GM12873 (cell line): ENCODE data around the gene SHLD1.

Experiments used
- TF ChIP-seq, protein P1 (sequence below): IDR thresholded peaks from 2 replicates; pipeline ENCODE4 v1.5.1; 2012; ENCODE audit warnings: low read depth, mild to moderate bottlenecking, moderate library complexity, low read length, control low read depth; ENCODE audit not compliant: insufficient read depth; ENCODE audit errors: missing control alignments

Gene SHLD1, protein sequence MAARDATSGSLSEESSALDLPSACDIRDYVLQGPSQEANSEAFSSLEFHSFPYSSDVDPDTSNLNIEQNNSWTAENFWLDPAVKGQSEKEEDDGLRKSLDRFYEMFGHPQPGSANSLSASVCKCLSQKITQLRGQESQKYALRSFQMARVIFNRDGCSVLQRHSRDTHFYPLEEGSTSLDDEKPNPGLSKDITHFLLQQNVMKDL

DNA sequence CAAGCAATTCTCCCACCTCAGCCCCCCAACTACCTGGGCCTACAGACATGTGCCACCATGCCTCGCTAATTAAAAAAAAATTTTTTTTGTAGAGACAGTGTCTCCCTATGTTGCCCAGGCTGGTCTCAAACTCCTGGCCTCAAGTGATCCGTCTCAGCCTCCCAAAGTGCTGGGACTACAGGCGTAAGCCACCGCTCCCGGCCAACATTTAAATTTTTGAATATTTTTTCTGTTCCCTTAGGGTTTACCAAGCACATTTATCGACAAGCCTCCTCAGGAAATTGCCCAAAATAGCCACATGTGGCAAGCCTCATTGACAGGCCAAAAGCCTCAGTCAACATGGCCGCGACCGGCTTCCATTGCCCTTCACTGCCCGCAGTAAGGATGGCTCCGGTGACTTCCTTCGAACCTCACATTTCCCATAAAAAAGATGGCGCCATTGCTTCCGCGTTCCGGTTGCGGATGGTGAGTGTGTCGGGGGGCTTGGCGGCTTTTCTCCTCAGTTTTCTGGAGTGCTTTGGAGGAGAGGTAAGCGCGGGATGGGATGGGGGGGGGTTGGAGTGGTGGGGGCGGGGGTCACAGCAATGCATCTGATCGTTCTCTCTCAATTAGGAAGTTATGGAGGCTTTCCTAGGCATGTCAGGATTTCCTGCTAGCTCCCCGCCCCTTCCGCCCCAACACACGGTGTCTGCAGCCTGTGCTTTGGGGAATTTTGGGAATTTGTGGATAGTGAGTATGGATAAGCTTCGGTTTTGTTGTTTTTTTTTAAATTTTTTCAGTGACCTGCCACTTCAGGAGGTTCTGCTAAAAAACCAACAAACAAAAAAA, at the start of gene SHLD1:
Gene SHLD1, plus strand, starts transcription at position 450 of the 828 bp plus-strand sequence. CDS start 22,465 bp downstream, outside the sequence.
- TF ChIP-seq, protein P1, sequence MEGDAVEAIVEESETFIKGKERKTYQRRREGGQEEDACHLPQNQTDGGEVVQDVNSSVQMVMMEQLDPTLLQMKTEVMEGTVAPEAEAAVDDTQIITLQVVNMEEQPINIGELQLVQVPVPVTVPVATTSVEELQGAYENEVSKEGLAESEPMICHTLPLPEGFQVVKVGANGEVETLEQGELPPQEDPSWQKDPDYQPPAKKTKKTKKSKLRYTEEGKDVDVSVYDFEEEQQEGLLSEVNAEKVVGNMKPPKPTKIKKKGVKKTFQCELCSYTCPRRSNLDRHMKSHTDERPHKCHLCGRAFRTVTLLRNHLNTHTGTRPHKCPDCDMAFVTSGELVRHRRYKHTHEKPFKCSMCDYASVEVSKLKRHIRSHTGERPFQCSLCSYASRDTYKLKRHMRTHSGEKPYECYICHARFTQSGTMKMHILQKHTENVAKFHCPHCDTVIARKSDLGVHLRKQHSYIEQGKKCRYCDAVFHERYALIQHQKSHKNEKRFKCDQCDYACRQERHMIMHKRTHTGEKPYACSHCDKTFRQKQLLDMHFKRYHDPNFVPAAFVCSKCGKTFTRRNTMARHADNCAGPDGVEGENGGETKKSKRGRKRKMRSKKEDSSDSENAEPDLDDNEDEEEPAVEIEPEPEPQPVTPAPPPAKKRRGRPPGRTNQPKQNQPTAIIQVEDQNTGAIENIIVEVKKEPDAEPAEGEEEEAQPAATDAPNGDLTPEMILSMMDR: no peak

DNA sequence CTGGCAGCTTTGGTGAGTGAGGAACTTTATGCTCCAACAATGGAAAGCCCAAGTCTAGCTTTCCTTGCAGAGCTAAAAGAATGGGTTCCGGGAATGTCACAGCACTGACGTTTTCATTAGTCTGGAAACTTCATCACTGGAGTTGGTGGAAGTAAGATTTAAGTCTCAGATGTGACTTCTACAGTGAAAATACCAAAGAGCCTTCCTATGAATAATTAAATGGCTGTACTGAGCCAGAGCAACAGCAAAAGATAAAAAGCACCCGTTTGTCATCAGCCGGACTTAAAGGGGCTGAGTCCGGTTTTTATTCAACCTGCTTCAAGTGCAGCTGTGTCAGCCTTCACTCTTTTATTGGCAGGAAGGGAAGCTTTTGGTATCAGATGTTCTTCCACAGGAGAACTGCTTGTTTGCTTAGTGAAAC, 46.5 kb upstream of the SHLD1 start:
- TF ChIP-seq, protein P1: no peak

DNA sequence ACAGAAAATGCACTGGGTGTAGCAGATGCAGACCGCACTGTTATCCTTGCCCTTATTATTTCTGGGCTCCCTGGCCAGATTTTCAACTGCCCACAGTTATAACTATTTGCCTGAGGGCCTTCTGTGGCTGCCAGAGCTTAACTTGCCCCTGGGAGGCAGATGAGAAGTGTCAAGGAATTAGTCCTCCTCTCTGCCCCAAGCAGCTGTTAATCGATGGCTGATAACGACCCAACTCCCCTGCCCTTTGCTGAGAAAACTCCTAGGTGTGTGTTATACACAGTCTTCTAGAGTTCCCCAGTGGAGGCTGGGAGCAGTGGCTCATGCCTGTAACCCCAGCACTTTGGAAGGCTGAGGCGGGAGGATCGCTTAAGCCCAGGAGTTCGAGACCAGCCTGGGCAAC, 44.4 kb upstream of the SHLD1 start:
- TF ChIP-seq, protein P1: no peak

DNA sequence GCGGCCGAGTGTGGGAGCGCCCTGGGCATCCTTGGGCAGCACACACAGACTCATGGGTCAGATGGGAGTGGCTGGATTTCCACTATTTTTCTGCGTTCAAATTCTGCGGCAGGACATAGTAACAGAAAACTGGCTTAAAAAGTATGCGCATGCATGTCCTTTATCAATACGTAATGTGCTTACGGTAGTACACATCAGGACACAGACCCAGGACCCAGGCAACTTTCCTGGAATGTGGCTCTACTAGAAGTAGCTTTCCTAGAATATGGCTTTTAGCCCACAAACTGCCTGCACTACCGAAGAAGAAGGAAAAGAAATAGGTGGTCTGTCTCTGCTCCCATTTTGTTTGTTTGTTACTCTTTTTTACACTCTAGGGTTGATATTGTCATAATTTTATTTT, 43.4 kb upstream of the SHLD1 start:
- TF ChIP-seq, protein P1: no peak

DNA sequence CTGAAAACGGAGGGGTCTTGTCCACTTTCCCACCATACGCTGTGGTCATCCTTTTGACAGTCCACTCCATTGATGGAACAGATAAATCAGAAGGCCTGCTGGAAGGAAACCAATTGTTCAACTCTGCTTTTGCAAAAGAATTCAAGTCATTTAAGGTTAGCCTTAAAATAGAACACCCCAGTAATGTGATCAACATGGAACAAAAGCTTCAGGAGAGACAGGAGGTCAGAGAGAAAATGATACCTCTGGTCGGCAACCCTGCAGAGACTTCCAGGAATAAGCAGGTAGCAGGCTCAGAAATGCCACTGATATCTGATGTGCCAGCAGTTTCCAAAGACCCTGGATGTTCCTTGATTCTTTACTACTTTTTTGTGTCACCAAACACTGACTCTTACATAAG, 39.6 kb upstream of the SHLD1 start:
- TF ChIP-seq, protein P1: no peak

DNA sequence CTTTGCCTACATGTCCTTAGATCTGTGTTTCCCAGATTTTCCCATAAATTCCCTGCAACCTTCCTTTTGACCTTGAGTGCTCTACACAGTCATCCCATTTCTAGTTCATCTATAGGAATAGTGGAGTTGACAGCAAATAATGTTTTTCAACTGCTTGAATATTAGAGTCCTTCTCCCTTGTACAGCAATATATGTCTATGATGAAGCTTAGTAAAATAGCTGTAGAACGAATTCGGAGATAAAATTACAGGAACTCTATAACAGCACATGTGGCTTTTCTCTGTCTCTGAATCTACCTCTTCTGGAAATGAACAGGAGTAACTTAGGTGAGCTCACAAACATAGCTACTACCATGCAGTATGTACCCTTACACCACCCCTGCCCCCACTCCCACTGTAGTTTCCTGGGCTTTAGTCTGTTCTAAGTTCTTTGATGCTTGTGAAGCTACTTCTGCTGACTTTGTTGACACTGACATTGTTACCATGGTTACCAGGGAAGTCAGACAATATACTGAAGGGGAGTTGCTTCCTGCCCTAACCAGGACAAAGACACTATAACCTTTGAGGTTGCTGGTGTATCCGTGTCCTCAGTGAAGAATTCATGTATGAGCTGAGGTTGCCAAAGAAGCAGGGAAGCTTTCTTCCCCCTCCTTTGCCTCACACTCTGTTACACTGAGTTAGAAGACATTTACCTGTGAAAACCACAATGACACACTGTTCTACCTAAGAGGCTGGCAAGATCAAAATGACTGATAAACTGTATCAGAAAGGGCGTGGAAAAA, 35.8 kb upstream of the SHLD1 start:
- TF ChIP-seq, protein P1: no peak

DNA sequence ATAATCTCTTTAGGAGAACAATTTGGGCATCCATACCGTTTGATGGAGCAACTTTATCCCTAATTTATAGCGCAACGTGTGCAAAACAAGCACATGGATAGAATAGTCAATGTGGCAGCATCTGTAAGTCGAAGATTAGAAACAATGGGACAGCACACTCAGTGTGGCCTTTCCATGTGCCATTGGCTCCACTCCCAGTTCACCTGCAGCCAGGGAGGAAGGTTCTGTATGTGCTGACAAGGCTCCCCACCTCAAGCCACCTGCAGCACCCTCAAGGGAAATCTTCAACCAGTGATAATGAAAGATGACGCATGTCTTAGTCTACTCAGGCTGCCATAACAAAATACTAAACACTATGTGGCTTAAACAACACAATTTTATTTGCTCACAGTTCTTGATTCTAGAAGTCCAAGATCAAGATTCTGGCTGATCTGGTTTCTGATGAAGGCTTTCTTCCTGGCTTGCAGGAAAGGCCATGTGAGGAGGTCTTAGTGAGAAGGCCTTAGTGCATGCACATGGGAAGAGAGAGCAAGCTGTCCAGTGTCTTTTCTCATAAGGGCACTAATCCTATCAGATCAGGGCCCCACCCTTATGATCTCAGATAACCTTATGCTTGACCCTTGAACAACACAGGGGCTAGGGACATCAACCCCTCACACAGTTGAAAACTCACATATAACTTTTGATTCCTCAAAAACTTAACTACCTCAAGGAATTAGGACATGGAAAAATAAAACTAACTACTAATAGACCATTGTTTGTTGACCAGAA, 34.9 kb upstream of the SHLD1 start:
- TF ChIP-seq, protein P1: no peak
